HG03108 (cell line): ENCODE measurements around the gene PTBP1.
"Not testable (repeated sequence)": the region's sequence is repeated elsewhere in the genome, so short reads cannot be mapped to it uniquely, and the experiment has no call there.

ENCODE experiments used
- ATAC-seq: cut with Tn5 transposase; IDR thresholded peaks from one replicate; pipeline ENCODE4 v1.9.1; 2021; ENCODE audit warnings: moderate library complexity; ENCODE audit not compliant: unreplicated experiment

PTBP1 gene

GRCh38 chr19:807627-808422 is 10.6 kb downstream of the PTBP1 start:
- no peak for ATAC-seq

- ATAC-seq = no peak
Measured at GRCh38 chr19:808423-808775, 11.1 kb downstream of the PTBP1 start.

GRCh38 chr19:810077-810855 is 13.0 kb downstream of the PTBP1 start:
- ATAC-seq = no peak

- ATAC-seq = no peak
Measured at GRCh38 chr19:810883-811489, 13.7 kb downstream of the PTBP1 start.

- no peak for ATAC-seq
Measured at GRCh38 chr19:811506-812048, 14.3 kb downstream of the PTBP1 start.

- no peak for ATAC-seq
Measured at GRCh38 chr19:812049-812746, 14.9 kb downstream of the PTBP1 start.

- ATAC-seq = no peak
Measured at GRCh38 chr19:812747-813218, 15.5 kb downstream of the PTBP1 start.

GRCh38 chr19:813219-814151 is 16.2 kb downstream of the PTBP1 start:
- no peak for ATAC-seq

GRCh38 chr19:814152-815078 is 17.2 kb downstream of the PTBP1 start:
- ATAC-seq = no peak

GRCh38 chr19:815079-815774 is 18.0 kb downstream of the PTBP1 start:
- no peak for ATAC-seq

GRCh38 chr19:815775-816499 is 18.7 kb downstream of the PTBP1 start:
- no peak for ATAC-seq

- no peak for ATAC-seq
Measured at GRCh38 chr19:816500-816857, 19.2 kb downstream of the PTBP1 start.

- ATAC-seq = not testable (repeated sequence)
Measured at GRCh38 chr19:820212-820611, 23.0 kb downstream of the PTBP1 start.

GRCh38 chr19:821231-821824 is 24.1 kb downstream of the PTBP1 start:
- no peak for ATAC-seq

- ATAC-seq = no peak
Measured at GRCh38 chr19:821825-822503, 24.7 kb downstream of the PTBP1 start, which contains the start of gene PLPPR3. Gene PLPPR3 (minus strand): TSS chr19:821955. CDS start chr19:821559, 396 bp downstream.

GRCh38 chr19:823565-824121 is 26.4 kb downstream of the PTBP1 start:
- ATAC-seq = no peak
